GM19328 (cell line): Measurements from ENCODE around the gene SLC66A2.

Source experiments
- ATAC-seq: cut with Tn5 transposase; IDR thresholded peaks from one replicate; pipeline ENCODE4 v1.9.1; 2021; ENCODE audit warnings: mild to moderate bottlenecking, moderate library complexity; ENCODE audit not compliant: unreplicated experiment

Gene SLC66A2

GRCh38 chr18:79952456-79952995 lies 1.1 kb upstream of the SLC66A2 start:
- ATAC-seq, result no peak

GRCh38 chr18:79950515-79951341 lies 725 bp downstream of the SLC66A2 start:
- peak; percentile 18 for ATAC-seq

- ATAC-seq, result no peak
Measured at GRCh38 chr18:79949697-79950487, 1.6 kb downstream of the SLC66A2 start.

- no peak for ATAC-seq
Measured at GRCh38 chr18:79948719-79949411, 2.6 kb downstream of the SLC66A2 start.

- no peak for ATAC-seq
Measured at GRCh38 chr18:79947881-79948610, 3.4 kb downstream of the SLC66A2 start.

GRCh38 chr18:79947054-79947755 lies 4.2 kb downstream of the SLC66A2 start:
- no peak for ATAC-seq

- no peak for ATAC-seq
Measured at GRCh38 chr18:79945118-79946042, 6.1 kb downstream of the SLC66A2 start.

GRCh38 chr18:79944746-79945117 lies 6.7 kb downstream of the SLC66A2 start:
- no peak for ATAC-seq

GRCh38 chr18:79944126-79944731 lies 7.2 kb downstream of the SLC66A2 start:
- ATAC-seq, result peak; percentile 55

- no peak for ATAC-seq
Measured at GRCh38 chr18:79943608-79944125, 7.8 kb downstream of the SLC66A2 start.

GRCh38 chr18:79942786-79943607 lies 8.5 kb downstream of the SLC66A2 start:
- ATAC-seq, result no peak

- no peak for ATAC-seq
Measured at GRCh38 chr18:79942211-79942610, 9.2 kb downstream of the SLC66A2 start.

GRCh38 chr18:79941473-79942119 lies 9.9 kb downstream of the SLC66A2 start:
- no peak for ATAC-seq

GRCh38 chr18:79940814-79941472 lies 10.5 kb downstream of the SLC66A2 start:
- no peak for ATAC-seq

GRCh38 chr18:79940126-79940813 lies 11.2 kb downstream of the SLC66A2 start:
- ATAC-seq, result no peak

GRCh38 chr18:79939096-79939495 lies 12.4 kb downstream of the SLC66A2 start:
- ATAC-seq, result no peak
